C4-2B (cell line): ENCODE measurements around the gene ZSCAN1.

ENCODE experiments used
- CTCF ChIP-seq: fragments of 450-650 bp; conservative IDR thresholded peaks from 2 replicates; pipeline ENCODE4 v1.5.1; 2017; ENCODE audit warnings: mild to moderate bottlenecking
- ZFX ChIP-seq: fragments of 450-650 bp; IDR thresholded peaks from 2 replicates; pipeline ENCODE4 v1.6.1; 2017

- TF ChIP-seq CTCF: no peak
- TF ChIP-seq ZFX: no peak
These were observed 2.0 kb downstream of the ZSCAN1 start for GRCh38 chr19:58035863-58036262.
